ENCODE results near the gene CASP10.

Gene CASP10

GRCh38 chr2:201266629-201267028 is 83.7 kb downstream of the CASP10 start:
- H3K4me3 ChIP-seq (ENCODE audit: low read depth in 1 of 2, low read length in 2 of 2), result no peak overlapping the region
- H3K27ac ChIP-seq (ENCODE audit: low read depth, low read length), result no peak overlapping the region
- H3K36me3 ChIP-seq (ENCODE audit: control insufficient read depth in 1 of 2, insufficient read depth in 2 of 2, low read length in 2 of 2), result peaks cover 12 to 48% of the 10 kb centered on the region in 2 donors
- H3K9me3 ChIP-seq (ENCODE audit: control insufficient read depth in 1 of 2, low read length in 2 of 2), result no peaks in the 10 kb centered on the region
- H3K9ac ChIP-seq (ENCODE audit: low read depth in 1 of 2, low read length in 2 of 2), result no peak overlapping the region
- H3K27me3 ChIP-seq (ENCODE audit: control insufficient read depth in 1 of 2, insufficient read depth in 2 of 2, low read length in 2 of 2), result no peaks in the 10 kb centered on the region
- peaks cover 5 to 6% of the 10 kb centered on the region in 2 donors for H3K4me1 ChIP-seq (ENCODE audit: control insufficient read depth in 1 of 2, insufficient read depth in 2 of 2, low read length in 2 of 2)

GRCh38 chr2:201267278-201268030 is 84.5 kb downstream of the CASP10 start:
- Histone ChIP-seq H3K4me3 (ENCODE audit: low read depth in 1 of 2, low read length in 2 of 2) (no peak overlapping the region), H3K9me3 (ENCODE audit: control insufficient read depth in 1 of 2, low read length in 2 of 2) (no peaks in the 10 kb centered on the region), H3K9ac (ENCODE audit: low read depth in 1 of 2, low read length in 2 of 2) (no peak overlapping the region), H3K27me3 (ENCODE audit: control insufficient read depth in 1 of 2, insufficient read depth in 2 of 2, low read length in 2 of 2) (no peaks in the 10 kb centered on the region), H3K36me3 (ENCODE audit: control insufficient read depth in 1 of 2, insufficient read depth in 2 of 2, low read length in 2 of 2) (peaks cover 18 to 54% of the 10 kb centered on the region in 2 donors), H3K4me1 (ENCODE audit: control insufficient read depth in 1 of 2, insufficient read depth in 2 of 2, low read length in 2 of 2) (peaks cover 5% of the 10 kb centered on the region in 2 donors), H3K27ac (ENCODE audit: low read depth, low read length) (no peak overlapping the region)

DNA sequence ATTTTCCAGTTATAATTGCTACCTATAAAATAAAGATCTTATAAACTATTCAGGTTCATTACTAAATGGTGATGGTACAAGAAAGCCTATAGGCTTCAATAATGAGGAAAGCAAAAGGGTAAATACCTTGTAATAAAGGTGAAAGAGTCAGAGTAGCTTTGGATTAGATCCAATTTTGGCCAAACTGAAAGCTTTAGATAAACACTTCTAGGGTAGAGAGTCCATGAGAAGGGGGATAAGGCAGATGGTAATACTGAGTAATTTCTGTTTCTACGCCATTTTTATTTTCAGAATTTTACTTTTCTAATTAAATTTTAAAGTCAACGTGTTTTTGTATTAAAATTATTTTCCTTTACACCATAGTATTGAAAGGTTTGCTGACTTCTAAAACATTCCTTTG is 86.8 kb downstream of the CASP10 start:
- Histone ChIP-seq H3K4me3 (ENCODE audit: low read depth in 1 of 2, low read length in 2 of 2) (no peak overlapping the region), H3K9ac (ENCODE audit: low read depth in 1 of 2, low read length in 2 of 2) (no peak overlapping the region), H3K36me3 (ENCODE audit: control insufficient read depth in 1 of 2, insufficient read depth in 2 of 2, low read length in 2 of 2) (peaks cover 18 to 74% of the 10 kb centered on the region in 2 donors), H3K27me3 (ENCODE audit: control insufficient read depth in 1 of 2, insufficient read depth in 2 of 2, low read length in 2 of 2) (no peaks in the 10 kb centered on the region), H3K27ac (ENCODE audit: low read depth, low read length) (no peak overlapping the region), H3K9me3 (ENCODE audit: control insufficient read depth in 1 of 2, low read length in 2 of 2) (no peaks in the 10 kb centered on the region), H3K4me1 (ENCODE audit: control insufficient read depth in 1 of 2, insufficient read depth in 2 of 2, low read length in 2 of 2) (no peaks in the 10 kb centered on the region)

DNA sequence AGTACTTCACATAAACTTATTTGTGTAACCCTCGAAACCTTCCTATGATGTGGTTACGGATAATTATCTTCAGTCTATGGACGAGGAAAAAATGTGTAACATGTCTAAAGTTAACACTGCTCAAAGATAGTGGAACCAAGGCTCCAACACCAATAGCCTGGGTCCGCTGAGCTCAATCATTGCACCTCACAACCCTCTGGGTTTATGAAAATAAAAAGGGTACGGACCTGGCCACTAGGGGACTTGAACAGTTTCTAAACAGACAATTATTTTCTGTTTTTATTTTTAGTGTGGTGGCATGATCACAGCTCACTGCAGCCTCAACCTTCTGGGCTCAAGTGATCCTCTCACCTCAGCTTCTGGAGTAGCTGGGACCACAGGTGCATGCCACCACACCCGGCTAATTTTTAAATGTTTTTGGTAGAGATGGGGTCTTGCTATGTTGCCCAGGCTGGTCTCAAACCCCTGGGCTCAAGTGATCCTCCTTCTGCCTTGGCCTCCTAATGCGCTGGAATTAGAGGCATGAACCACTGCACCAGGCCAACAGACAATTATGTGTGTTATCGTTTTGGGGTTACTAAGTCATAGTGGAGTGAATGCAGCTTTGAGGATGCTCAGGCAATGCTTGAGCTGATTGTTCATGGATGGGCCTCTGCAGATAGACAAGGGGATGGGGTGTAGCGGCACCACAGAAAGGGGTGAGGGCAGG is 87.5 kb downstream of the CASP10 start:
- Histone ChIP-seq H3K9me3 (ENCODE audit: control insufficient read depth in 1 of 2, low read length in 2 of 2) (no peaks in the 10 kb centered on the region), H3K36me3 (ENCODE audit: control insufficient read depth in 1 of 2, insufficient read depth in 2 of 2, low read length in 2 of 2) (peaks cover 22 to 81% of the 10 kb centered on the region in 2 donors), H3K4me1 (ENCODE audit: control insufficient read depth in 1 of 2, insufficient read depth in 2 of 2, low read length in 2 of 2) (no peaks in the 10 kb centered on the region), H3K27ac (ENCODE audit: low read depth, low read length) (no peak overlapping the region), H3K9ac (ENCODE audit: low read depth in 1 of 2, low read length in 2 of 2) (no peak overlapping the region), H3K4me3 (ENCODE audit: low read depth in 1 of 2, low read length in 2 of 2) (no peak overlapping the region), H3K27me3 (ENCODE audit: control insufficient read depth in 1 of 2, insufficient read depth in 2 of 2, low read length in 2 of 2) (no peaks in the 10 kb centered on the region)

DNA sequence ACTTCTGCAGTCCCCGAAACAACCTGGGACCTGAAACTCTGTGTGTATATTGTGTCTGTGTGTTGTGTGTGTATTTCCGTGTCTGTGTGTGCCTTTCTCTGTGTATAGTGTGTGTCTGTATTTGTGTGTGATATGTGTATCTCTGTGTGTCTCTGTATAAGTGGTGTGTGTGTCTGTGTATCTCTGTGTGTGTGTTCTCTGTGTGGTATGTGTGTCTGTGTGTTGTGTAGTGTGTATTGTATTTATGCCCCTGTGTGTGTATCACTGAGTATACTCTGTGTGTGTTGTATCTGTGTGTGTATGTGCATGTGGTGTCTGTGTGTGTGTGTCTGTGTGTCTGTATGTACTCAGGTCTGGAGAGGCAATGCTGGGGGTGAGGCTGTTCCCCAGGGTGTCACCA is 89.0 kb downstream of the CASP10 start:
- Histone ChIP-seq H3K36me3 (ENCODE audit: control insufficient read depth in 1 of 2, insufficient read depth in 2 of 2, low read length in 2 of 2) (peaks cover 32 to 90% of the 10 kb centered on the region in 2 donors), H3K4me3 (ENCODE audit: low read depth in 1 of 2, low read length in 2 of 2) (no peak overlapping the region), H3K9ac (ENCODE audit: low read depth in 1 of 2, low read length in 2 of 2) (no peak overlapping the region), H3K9me3 (ENCODE audit: control insufficient read depth in 1 of 2, low read length in 2 of 2) (no peaks in the 10 kb centered on the region), H3K27ac (ENCODE audit: low read depth, low read length) (no peak overlapping the region), H3K27me3 (ENCODE audit: control insufficient read depth in 1 of 2, insufficient read depth in 2 of 2, low read length in 2 of 2) (no peaks in the 10 kb centered on the region), H3K4me1 (ENCODE audit: control insufficient read depth in 1 of 2, insufficient read depth in 2 of 2, low read length in 2 of 2) (no peaks in the 10 kb centered on the region)

GRCh38 chr2:201273330-201273983 is 90.5 kb downstream of the CASP10 start:
- Histone ChIP-seq H3K27ac (ENCODE audit: low read depth, low read length) (no peak overlapping the region), H3K27me3 (ENCODE audit: control insufficient read depth in 1 of 2, insufficient read depth in 2 of 2, low read length in 2 of 2) (no peaks in the 10 kb centered on the region), H3K36me3 (ENCODE audit: control insufficient read depth in 1 of 2, insufficient read depth in 2 of 2, low read length in 2 of 2) (peaks cover 27 to 86% of the 10 kb centered on the region in 2 donors), H3K4me3 (ENCODE audit: low read depth in 1 of 2, low read length in 2 of 2) (no peak overlapping the region), H3K9ac (ENCODE audit: low read depth in 1 of 2, low read length in 2 of 2) (no peak overlapping the region), H3K4me1 (ENCODE audit: control insufficient read depth in 1 of 2, insufficient read depth in 2 of 2, low read length in 2 of 2) (no peaks in the 10 kb centered on the region), H3K9me3 (ENCODE audit: control insufficient read depth in 1 of 2, low read length in 2 of 2) (no peaks in the 10 kb centered on the region)

- Histone ChIP-seq H3K36me3 (ENCODE audit: control insufficient read depth in 1 of 2, insufficient read depth in 2 of 2, low read length in 2 of 2) (peaks cover 39 to 82% of the 10 kb centered on the region in 2 donors), H3K27me3 (ENCODE audit: control insufficient read depth in 1 of 2, insufficient read depth in 2 of 2, low read length in 2 of 2) (no peaks in the 10 kb centered on the region), H3K9ac (ENCODE audit: low read depth in 1 of 2, low read length in 2 of 2) (no peak overlapping the region), H3K9me3 (ENCODE audit: control insufficient read depth in 1 of 2, low read length in 2 of 2) (no peaks in the 10 kb centered on the region), H3K27ac (ENCODE audit: low read depth, low read length) (no peak overlapping the region), H3K4me1 (ENCODE audit: control insufficient read depth in 1 of 2, insufficient read depth in 2 of 2, low read length in 2 of 2) (no peaks in the 10 kb centered on the region), H3K4me3 (ENCODE audit: low read depth in 1 of 2, low read length in 2 of 2) (no peak overlapping the region)
These were observed 92.1 kb downstream of the CASP10 start for GRCh38 chr2:201275069-201275468.

GRCh38 chr2:201275990-201276389 is 93.0 kb downstream of the CASP10 start:
- Histone ChIP-seq H3K36me3 (ENCODE audit: control insufficient read depth in 1 of 2, insufficient read depth in 2 of 2, low read length in 2 of 2) (peaks cover 34 to 73% of the 10 kb centered on the region in 2 donors), H3K27me3 (ENCODE audit: control insufficient read depth in 1 of 2, insufficient read depth in 2 of 2, low read length in 2 of 2) (no peaks in the 10 kb centered on the region), H3K27ac (ENCODE audit: low read depth, low read length) (no peak overlapping the region), H3K9ac (ENCODE audit: low read depth in 1 of 2, low read length in 2 of 2) (no peak overlapping the region), H3K4me1 (ENCODE audit: control insufficient read depth in 1 of 2, insufficient read depth in 2 of 2, low read length in 2 of 2) (no peaks in the 10 kb centered on the region), H3K4me3 (ENCODE audit: low read depth in 1 of 2, low read length in 2 of 2) (no peak overlapping the region), H3K9me3 (ENCODE audit: control insufficient read depth in 1 of 2, low read length in 2 of 2) (no peaks in the 10 kb centered on the region)

GRCh38 chr2:201276511-201276910 is 93.6 kb downstream of the CASP10 start:
- peaks cover 32 to 67% of the 10 kb centered on the region in 2 donors for H3K36me3 ChIP-seq (ENCODE audit: control insufficient read depth in 1 of 2, insufficient read depth in 2 of 2, low read length in 2 of 2)
- no peak overlapping the region for H3K4me3 ChIP-seq (ENCODE audit: low read depth in 1 of 2, low read length in 2 of 2)
- no peak overlapping the region for H3K9ac ChIP-seq (ENCODE audit: low read depth in 1 of 2, low read length in 2 of 2)
- no peak overlapping the region for H3K27ac ChIP-seq (ENCODE audit: low read depth, low read length)
- no peaks in the 10 kb centered on the region for H3K27me3 ChIP-seq (ENCODE audit: control insufficient read depth in 1 of 2, insufficient read depth in 2 of 2, low read length in 2 of 2)
- no peaks in the 10 kb centered on the region for H3K9me3 ChIP-seq (ENCODE audit: control insufficient read depth in 1 of 2, low read length in 2 of 2)
- no peaks in the 10 kb centered on the region for H3K4me1 ChIP-seq (ENCODE audit: control insufficient read depth in 1 of 2, insufficient read depth in 2 of 2, low read length in 2 of 2)

Measured in duodenal mucosa (tissue), 2 donors.